HL-60 (cell line): ENCODE measurements around the gene PPIL1.

Experiments used
- DNase-seq, 2 experiments: peaks; one replicate each; pipeline ENCODE4 v3.0.0-alpha.2; 2010 to 2020; ENCODE audit warnings: low read depth in 1 of 2, low spot score in 1 of 2
- H3K27ac ChIP-seq: fragments of 250-450 bp; sonication (Bioruptor Pico); replicated peaks from 2 replicates; pipeline ENCODE4 v1.5.1; 2020; ENCODE audit warnings: mild to moderate bottlenecking, moderate library complexity
- H3K27me3 ChIP-seq: fragments of 250-450 bp; sonication (Bioruptor Pico); 2 replicates; pipeline ENCODE4 v1.5.1; 2021; ENCODE audit warnings: mild to moderate bottlenecking, moderate library complexity; ENCODE audit not compliant: insufficient read depth, poor library complexity, severe bottlenecking
- H3K4me3 ChIP-seq: replicated peaks from 2 replicates; pipeline ENCODE4 v1.5.1; 2011; ENCODE audit warnings: mild to moderate bottlenecking, control low read depth, low read length; ENCODE audit not compliant: insufficient read depth
- CTCF ChIP-seq: IDR thresholded peaks from one replicate; pipeline ENCODE4 v1.5.1; 2011; ENCODE audit warnings: low read length, control low read depth, inconsistent platforms; ENCODE audit not compliant: insufficient read depth
- GABPA ChIP-seq: IDR thresholded peaks from 2 replicates; pipeline ENCODE4 v1.6.1; 2012; ENCODE audit warnings: low read depth
- POLR2AphosphoS5 ChIP-seq: IDR thresholded peaks from 2 replicates; pipeline ENCODE4 v1.6.1; 2012; ENCODE audit warnings: low read depth
- REST ChIP-seq: IDR thresholded peaks from 2 replicates; pipeline ENCODE4 v1.6.1; 2012; ENCODE audit warnings: low read depth; ENCODE audit not compliant: insufficient replicate concordance
- SPI1 ChIP-seq: IDR thresholded peaks from 2 replicates; pipeline ENCODE4 v1.6.1; 2012; ENCODE audit warnings: low read depth, mild to moderate bottlenecking, borderline replicate concordance

PPIL1 gene

DNA sequence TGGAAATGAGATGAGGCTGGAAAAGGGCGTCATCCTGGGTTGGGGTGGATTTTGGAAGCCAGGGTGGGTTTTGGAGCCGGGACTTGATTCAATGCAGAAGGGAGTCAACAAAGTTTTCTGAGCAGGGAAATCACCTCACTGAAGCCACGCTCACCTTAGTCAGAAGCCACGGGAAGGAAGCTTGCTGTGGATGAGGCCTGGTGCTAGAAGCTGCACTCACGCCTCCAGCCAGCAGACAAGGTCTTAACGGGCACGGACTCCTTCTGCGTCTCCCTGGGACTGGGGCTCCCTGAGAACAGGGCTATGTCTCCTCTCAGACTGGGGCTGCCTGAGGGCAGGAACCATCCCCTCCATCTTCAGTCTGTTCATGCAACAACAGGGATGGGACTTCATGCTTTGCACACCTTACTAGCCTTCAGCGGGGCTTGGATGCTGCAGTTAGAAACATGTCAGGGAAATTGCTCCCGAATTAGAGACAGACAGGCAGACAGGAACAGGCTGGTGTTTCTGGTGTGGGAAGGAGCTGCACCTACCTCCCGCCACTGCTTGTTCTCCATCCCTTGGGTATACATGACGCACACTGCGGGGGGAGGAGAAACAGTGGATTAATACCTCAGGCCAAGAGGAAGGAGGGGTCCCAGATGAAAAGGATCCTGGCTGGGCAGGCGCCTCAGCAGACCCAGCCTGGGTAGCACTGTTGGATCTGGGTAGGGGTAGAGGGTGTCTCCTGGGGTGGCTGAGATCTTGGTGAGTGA lies 52.8 kb downstream of the PPIL1 start:
- Histone ChIP-seq H3K27me3 (no peaks in the 10 kb centered on the region), H3K27ac (no peak overlapping the region), H3K4me3 (no peak overlapping the region)
- DNase-seq = no peak
- no peak for TF ChIP-seq POLR2AphosphoS5

- Histone ChIP-seq H3K27ac (no peak overlapping the region), H3K27me3 (no peaks in the 10 kb centered on the region)
- no peak for DNase-seq
These were observed 53.7 kb downstream of the PPIL1 start for GRCh38 chr6:36820700-36821580.

GRCh38 chr6:36818756-36819155 lies 55.8 kb downstream of the PPIL1 start:
- Histone ChIP-seq H3K27ac (no peak overlapping the region), H3K27me3 (no peaks in the 10 kb centered on the region), H3K4me3 (no peak overlapping the region)
- TF ChIP-seq GABPA = no peak
- no peak for TF ChIP-seq REST
- no peak for TF ChIP-seq CTCF
- TF ChIP-seq POLR2AphosphoS5 = no peak
- TF ChIP-seq SPI1 = no peak
- no peak for DNase-seq

More at GRCh38 chr6:36820700-36821580, 53.7 kb downstream of the PPIL1 start:
- no peak for TF ChIP-seq SPI1
- TF ChIP-seq REST = no peak
- TF ChIP-seq GABPA = no peak
- no peak for TF ChIP-seq CTCF
- no peak for TF ChIP-seq POLR2AphosphoS5
- H3K4me3 ChIP-seq = no peak overlapping the region

DNA sequence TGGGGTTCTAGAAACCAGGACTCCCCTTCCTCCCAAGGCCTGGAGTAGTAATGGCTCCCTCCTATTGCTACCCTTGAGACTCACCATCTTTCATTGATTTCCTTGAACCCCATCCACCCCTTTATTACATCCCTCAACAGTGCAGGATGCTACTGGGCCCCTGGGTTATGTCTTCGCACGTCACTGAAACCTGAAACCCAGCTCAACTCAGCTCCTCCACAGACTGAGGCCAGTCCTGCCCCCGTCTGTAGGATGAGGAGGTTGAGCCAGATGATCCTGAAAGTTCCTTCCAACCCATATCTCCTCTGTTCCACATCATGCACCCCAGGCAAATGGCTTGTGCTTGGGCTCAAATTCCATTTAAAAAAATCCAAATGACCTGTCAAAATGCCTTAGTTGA lies 56.8 kb downstream of the PPIL1 start:
- no peak for DNase-seq
- Histone ChIP-seq H3K4me3 (no peak overlapping the region), H3K27me3 (no peaks in the 10 kb centered on the region), H3K27ac (no peak overlapping the region)
- no peak for TF ChIP-seq POLR2AphosphoS5
- no peak for TF ChIP-seq CTCF
- TF ChIP-seq SPI1 = no peak
- TF ChIP-seq REST = no peak
- no peak for TF ChIP-seq GABPA
